Activated CD8-positive, alpha-beta memory T cell treated with anti-CD3 and anti-CD28 coated beads, Interleukin-2, amount 50 U/mL, for 4 hours (primary cell): Measurements from ENCODE around the gene SPRED2.
A peak's percentile ranks its signal among the peaks of the same experiment; 100 is the strongest.
"Not testable (repeated sequence)": the region's sequence is repeated elsewhere in the genome, so short reads cannot be mapped to it uniquely, and the experiment has no call there.

ENCODE experiments used
- DNase-seq: peaks from one replicate; pipeline ENCODE4 v3.0.0-alpha.2; 2020

The SPRED2 gene

GRCh38 chr2:65337915-65338314, 94.5 kb downstream of the SPRED2 start:
- DNase-seq, result not testable (repeated sequence)

GRCh38 chr2:65334714-65335113, 97.7 kb downstream of the SPRED2 start:
- no peak for DNase-seq

- no peak for DNase-seq
Measured at GRCh38 chr2:65331336-65332025, 100.9 kb downstream of the SPRED2 start.

GRCh38 chr2:65329525-65329924, 102.9 kb downstream of the SPRED2 start:
- no peak for DNase-seq

GRCh38 chr2:65326276-65326675, 106.1 kb downstream of the SPRED2 start:
- DNase-seq, result no peak

GRCh38 chr2:65325066-65325465, 107.3 kb downstream of the SPRED2 start:
- no peak for DNase-seq

- no peak for DNase-seq
Measured at GRCh38 chr2:65320946-65321345, 111.5 kb downstream of the SPRED2 start.

- no peak for DNase-seq
Measured at GRCh38 chr2:65320042-65320725, 112.2 kb downstream of the SPRED2 start.

GRCh38 chr2:65319674-65320041, 112.7 kb downstream of the SPRED2 start:
- no peak for DNase-seq

GRCh38 chr2:65319072-65319673, 113.2 kb downstream of the SPRED2 start:
- no peak for DNase-seq

GRCh38 chr2:65317841-65318240, 114.6 kb downstream of the SPRED2 start:
- no peak for DNase-seq

GRCh38 chr2:65317351-65317750, 115.0 kb downstream of the SPRED2 start:
- not testable (repeated sequence) for DNase-seq

- DNase-seq, result no peak
Measured at GRCh38 chr2:65316072-65316471, 116.3 kb downstream of the SPRED2 start.

- no peak for DNase-seq
Measured at GRCh38 chr2:65314801-65315441, 117.5 kb downstream of the SPRED2 start.

GRCh38 chr2:65313954-65314256, 118.5 kb downstream of the SPRED2 start:
- no peak for DNase-seq

- no peak for DNase-seq
Measured at GRCh38 chr2:65313126-65313953, 119.1 kb downstream of the SPRED2 start.

- no peak for DNase-seq
Measured at GRCh38 chr2:65311596-65311995, 120.8 kb downstream of the SPRED2 start.

- DNase-seq, result no peak
Measured at GRCh38 chr2:65311049-65311448, 121.3 kb downstream of the SPRED2 start.

GRCh38 chr2:65309699-65310098, 122.7 kb downstream of the SPRED2 start:
- no peak for DNase-seq

- DNase-seq, result no peak
Measured at GRCh38 chr2:65305934-65306333, 126.5 kb downstream of the SPRED2 start.

GRCh38 chr2:65300761-65301711, 131.4 kb downstream of the SPRED2 start:
- peak; percentile 73 for DNase-seq
